HG02798 (cell line): ENCODE results near the gene FAM124A.
A peak's percentile ranks its signal among the peaks of the same experiment; 100 is the strongest.
"Not testable (repeated sequence)": the region's sequence is repeated elsewhere in the genome, so short reads cannot be mapped to it uniquely, and the experiment has no call there.

Source experiments
- ATAC-seq: cut with Tn5 transposase; IDR thresholded peaks from one replicate; pipeline ENCODE4 v1.9.1; 2021; ENCODE audit warnings: mild to moderate bottlenecking; ENCODE audit not compliant: unreplicated experiment, poor library complexity

The FAM124A gene

GRCh38 chr13:51261610-51262249 is 39.5 kb downstream of the FAM124A start:
- no peak for ATAC-seq

- ATAC-seq = no peak
Measured at GRCh38 chr13:51262501-51263211, 40.5 kb downstream of the FAM124A start.

- no peak for ATAC-seq
Measured at GRCh38 chr13:51266642-51267041, 44.4 kb downstream of the FAM124A start.

- no peak for ATAC-seq
Measured at GRCh38 chr13:51267622-51268021, 45.4 kb downstream of the FAM124A start.

- no peak for ATAC-seq
Measured at GRCh38 chr13:51269039-51269438, 46.8 kb downstream of the FAM124A start.

- ATAC-seq = no peak
Measured at GRCh38 chr13:51270623-51271415, 48.6 kb downstream of the FAM124A start.

- no peak for ATAC-seq
Measured at GRCh38 chr13:51271528-51272085, 49.4 kb downstream of the FAM124A start.

GRCh38 chr13:51275101-51275500 is 52.9 kb downstream of the FAM124A start:
- no peak for ATAC-seq

GRCh38 chr13:51276636-51277035 is 54.4 kb downstream of the FAM124A start:
- no peak for ATAC-seq

- no peak for ATAC-seq
Measured at GRCh38 chr13:51277928-51278327, 55.7 kb downstream of the FAM124A start.

GRCh38 chr13:51278426-51279130 is 56.4 kb downstream of the FAM124A start:
- no peak for ATAC-seq

GRCh38 chr13:51280379-51280940 is 58.3 kb downstream of the FAM124A start:
- no peak for ATAC-seq

- no peak for ATAC-seq
Measured at GRCh38 chr13:51282322-51282721, 60.1 kb downstream of the FAM124A start.

GRCh38 chr13:51282923-51283322 is 60.7 kb downstream of the FAM124A start:
- not testable (repeated sequence) for ATAC-seq

GRCh38 chr13:51283371-51283770 is 61.2 kb downstream of the FAM124A start:
- no peak for ATAC-seq

- ATAC-seq = no peak
Measured at GRCh38 chr13:51284339-51284738, 62.1 kb downstream of the FAM124A start.

GRCh38 chr13:51286135-51287002 is 64.2 kb downstream of the FAM124A start:
- peak; percentile 83 for ATAC-seq

- ATAC-seq = no peak
Measured at GRCh38 chr13:51287758-51288157, 65.6 kb downstream of the FAM124A start.

GRCh38 chr13:51288254-51288653 is 66.1 kb downstream of the FAM124A start:
- ATAC-seq = not testable (repeated sequence)
